GM12878 (cell line): ENCODE results near the gene HMBS. TPM values are rescaled to one million over a fixed set of nuclear protein-coding genes. Genes with fewer than 3 reads are reported as not detected.

Experiments
- BCL11A ChIP-seq: IDR thresholded peaks from 2 replicates; pipeline ENCODE4 v1.6.1; 2011; ENCODE audit warnings: low read depth, low read length
- CEBPB ChIP-seq, 2 experiments: fragments of 150-350 bp in 1 of 2; IDR thresholded peaks; 2 replicates each; pipeline ENCODE4 v1.6.1; 2012 to 2014; ENCODE audit warnings: low read depth in 2 of 2, low read length in 2 of 2, borderline replicate concordance in 1 of 2, inconsistent platforms in 1 of 2
- EED ChIP-seq: sonication (generic); IDR thresholded peaks from 2 replicates; pipeline ENCODE4 v1.6.1; 2016; ENCODE audit warnings: antibody characterized with exemption, low read depth
- GABPA ChIP-seq: IDR thresholded peaks from 2 replicates; pipeline ENCODE4 v1.6.1; 2014; ENCODE audit warnings: antibody characterized with exemption, low read depth, mild to moderate bottlenecking, inconsistent platforms
- HSF1 ChIP-seq: fragments of 150-350 bp; IDR thresholded peaks from 2 replicates; pipeline ENCODE4 v1.6.1; 2014; ENCODE audit warnings: mild to moderate bottlenecking, low read depth, low read length
- IKZF1 ChIP-seq: fragments of 450-650 bp; conservative IDR thresholded peaks from 2 replicates; pipeline ENCODE4 v1.6.1; 2017; ENCODE audit warnings: antibody characterized with exemption, mild to moderate bottlenecking
- MEF2B ChIP-seq: fragments of 450-650 bp; IDR thresholded peaks from 2 replicates; pipeline ENCODE4 v1.6.1; 2018; ENCODE audit warnings: mild to moderate bottlenecking, moderate library complexity; ENCODE audit not compliant: partially characterized antibody, poor library complexity, severe bottlenecking
- PKNOX1 ChIP-seq: fragments of 450-650 bp; IDR thresholded peaks from 2 replicates; pipeline ENCODE4 v1.6.1; 2016; ENCODE audit warnings: mild to moderate bottlenecking
- RELA ChIP-seq: fragments of 450-650 bp; IDR thresholded peaks from 2 replicates; pipeline ENCODE4 v1.8.0; 2014; ENCODE audit warnings: borderline replicate concordance; ENCODE audit not compliant: partially characterized antibody
- SIX5 ChIP-seq: IDR thresholded peaks from 2 replicates; pipeline ENCODE4 v1.6.1; 2011; ENCODE audit warnings: mild to moderate bottlenecking, low read depth, low read length, moderate library complexity; ENCODE audit not compliant: severe bottlenecking
- STAT1 ChIP-seq: fragments of 450-650 bp; conservative IDR thresholded peaks from 2 replicates; pipeline ENCODE4 v1.6.1; 2014; ENCODE audit warnings: antibody characterized with exemption, mild to moderate bottlenecking
- YBX1 ChIP-seq: fragments of 450-650 bp; IDR thresholded peaks from 2 replicates; pipeline ENCODE4 v1.6.1; 2016; ENCODE audit warnings: antibody characterized with exemption
- ZZZ3 ChIP-seq: IDR thresholded peaks from 2 replicates; pipeline ENCODE4 v1.6.1; 2011; ENCODE audit warnings: low read depth; ENCODE audit not compliant: control insufficient read depth, insufficient read length
- polyA plus RNA-seq, 11 experiments: library from polyadenylated mRNA; depleted of rRNA in 4 of 11; unstranded in 6 of 11; stranded (reverse) in 5 of 11; fragments of >200 nt; fragmentation: Nextera tagmentation in 4 of 11; fragmentation: Illumina TruSeq in 1 of 11; extraction: Ambion mirVana in 4 of 11; extraction: Trizol in 1 of 11; gene quantifications; 1 replicate in 1 of 11; 2 replicates in 10 of 11; pipeline versions ENCODE4 v1.2.1 to v1.2.3, GENCODE V29; 2011 to 2016; ENCODE audit warnings: inconsistent platforms in 2 of 11, missing spikeins in 2 of 11, low read depth in 1 of 11
- total RNA-seq, 4 experiments: library from RNA; depleted of rRNA in 3 of 4; stranded (reverse); fragments of >200 nt in 3 of 4; fragmentation: Illumina TruSeq in 1 of 4; extraction: Trizol in 1 of 4; gene quantifications; 2 replicates each; pipeline versions ENCODE4 v1.2.1 to v1.2.3, GENCODE V29; 2013 to 2021
- TF ChIP-seq, protein P1 (sequence below): IDR thresholded peaks from 2 replicates; pipeline ENCODE4 v1.6.1; 2011; ENCODE audit warnings: borderline replicate concordance, low read depth, mild to moderate bottlenecking, moderate library complexity, mixed read lengths, low read length; ENCODE audit not compliant: insufficient read depth; ENCODE audit errors: extremely low read length
- TF ChIP-seq, protein P2 (sequence below): fragments of 450-650 bp; formaldehyde crosslinking; IDR thresholded peaks from 2 replicates; pipeline ENCODE4 v1.4.0; 2022; ENCODE audit warnings: mild to moderate bottlenecking, moderate library complexity
- TF ChIP-seq, protein P3 (sequence below): fragments of 450-650 bp; IDR thresholded peaks from 2 replicates; pipeline ENCODE4 v1.6.1; 2017; ENCODE audit warnings: low read depth, mild to moderate bottlenecking, moderate library complexity

Gene HMBS
- total and polyA plus RNA-seq, 10 of the 15 experiments (the other 5 are each of a cell fraction or from before 2014, with no cell fraction given) = 17.7 to 96.7 (median 49.7) TPM

DNA sequence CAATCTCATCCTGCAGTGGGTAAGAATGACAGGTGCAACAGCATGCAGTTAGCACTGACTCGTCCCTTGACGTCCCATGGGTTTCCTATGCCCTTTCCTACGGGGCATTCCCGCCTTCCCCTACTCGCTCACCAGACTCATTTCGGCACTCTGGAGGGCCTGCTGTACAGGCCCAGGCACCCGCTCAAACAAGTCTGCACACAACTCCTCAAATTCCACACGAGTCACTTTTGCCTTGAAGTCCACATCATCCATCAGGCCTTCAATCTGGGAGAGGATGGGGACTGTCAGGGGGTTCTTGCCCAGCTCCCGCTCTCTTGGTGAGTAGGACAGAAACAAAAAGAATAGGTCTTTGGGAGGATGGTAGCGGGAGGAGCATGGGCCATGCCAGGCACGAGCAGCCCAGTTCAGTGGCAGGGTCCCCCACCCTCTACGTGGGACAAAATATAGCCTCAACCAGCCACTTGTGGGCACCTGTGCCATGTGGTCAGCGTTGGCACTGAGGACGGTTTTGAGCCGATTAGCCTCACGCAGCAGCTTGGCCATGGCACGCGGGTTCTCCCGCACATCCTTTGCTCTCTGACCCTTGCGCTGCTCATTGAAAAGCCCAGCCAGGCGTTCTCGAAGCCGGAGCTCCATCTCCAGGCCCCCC, 32.4 kb upstream of the HMBS start (continued):
- TF ChIP-seq, protein P1, sequence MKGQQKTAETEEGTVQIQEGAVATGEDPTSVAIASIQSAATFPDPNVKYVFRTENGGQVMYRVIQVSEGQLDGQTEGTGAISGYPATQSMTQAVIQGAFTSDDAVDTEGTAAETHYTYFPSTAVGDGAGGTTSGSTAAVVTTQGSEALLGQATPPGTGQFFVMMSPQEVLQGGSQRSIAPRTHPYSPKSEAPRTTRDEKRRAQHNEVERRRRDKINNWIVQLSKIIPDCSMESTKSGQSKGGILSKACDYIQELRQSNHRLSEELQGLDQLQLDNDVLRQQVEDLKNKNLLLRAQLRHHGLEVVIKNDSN = no peak
- TF ChIP-seq GABPA (no peak), PKNOX1 (peak; percentile 56; the same call in 1 of the 2 replicates), SIX5 (no peak), EED (peak; percentile 72; the same call in 1 of the 2 replicates), CEBPB (IDR thresholded peaks at IDR 0.05; ENCODE audit: borderline replicate concordance in 1 of 2, low read depth in 2 of 2, low read length in 2 of 2) (no peak), STAT1 (no peak), YBX1 (no peak), MEF2B (peak; percentile 24), BCL11A (no peak), ZZZ3 (no peak), HSF1 (no peak), IKZF1 (peak; percentile 47), RELA (peak; percentile 2)
- TF ChIP-seq, protein P2, sequence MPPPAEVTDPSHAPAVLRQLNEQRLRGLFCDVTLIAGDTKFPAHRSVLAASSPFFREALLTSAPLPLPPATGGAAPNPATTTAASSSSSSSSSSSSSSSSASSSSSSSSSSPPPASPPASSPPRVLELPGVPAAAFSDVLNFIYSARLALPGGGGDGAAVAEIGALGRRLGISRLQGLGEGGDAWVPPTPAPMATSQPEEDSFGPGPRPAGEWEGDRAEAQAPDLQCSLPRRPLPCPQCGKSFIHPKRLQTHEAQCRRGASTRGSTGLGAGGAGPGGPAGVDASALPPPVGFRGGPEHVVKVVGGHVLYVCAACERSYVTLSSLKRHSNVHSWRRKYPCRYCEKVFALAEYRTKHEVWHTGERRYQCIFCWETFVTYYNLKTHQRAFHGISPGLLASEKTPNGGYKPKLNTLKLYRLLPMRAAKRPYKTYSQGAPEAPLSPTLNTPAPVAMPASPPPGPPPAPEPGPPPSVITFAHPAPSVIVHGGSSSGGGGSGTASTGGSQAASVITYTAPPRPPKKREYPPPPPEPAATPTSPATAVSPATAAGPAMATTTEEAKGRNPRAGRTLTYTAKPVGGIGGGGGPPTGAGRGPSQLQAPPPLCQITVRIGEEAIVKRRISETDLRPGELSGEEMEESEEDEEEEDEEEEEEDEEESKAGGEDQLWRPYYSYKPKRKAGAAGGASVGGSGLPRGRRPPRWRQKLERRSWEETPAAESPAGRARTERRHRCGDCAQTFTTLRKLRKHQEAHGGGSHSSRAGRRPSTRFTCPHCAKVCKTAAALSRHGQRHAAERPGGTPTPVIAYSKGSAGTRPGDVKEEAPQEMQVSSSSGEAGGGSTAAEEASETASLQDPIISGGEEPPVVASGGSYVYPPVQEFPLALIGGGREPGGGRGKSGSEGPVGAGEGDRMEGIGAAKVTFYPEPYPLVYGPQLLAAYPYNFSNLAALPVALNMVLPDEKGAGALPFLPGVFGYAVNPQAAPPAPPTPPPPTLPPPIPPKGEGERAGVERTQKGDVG (CRISPR knock-in tag) = no peak
- TF ChIP-seq, protein P3, sequence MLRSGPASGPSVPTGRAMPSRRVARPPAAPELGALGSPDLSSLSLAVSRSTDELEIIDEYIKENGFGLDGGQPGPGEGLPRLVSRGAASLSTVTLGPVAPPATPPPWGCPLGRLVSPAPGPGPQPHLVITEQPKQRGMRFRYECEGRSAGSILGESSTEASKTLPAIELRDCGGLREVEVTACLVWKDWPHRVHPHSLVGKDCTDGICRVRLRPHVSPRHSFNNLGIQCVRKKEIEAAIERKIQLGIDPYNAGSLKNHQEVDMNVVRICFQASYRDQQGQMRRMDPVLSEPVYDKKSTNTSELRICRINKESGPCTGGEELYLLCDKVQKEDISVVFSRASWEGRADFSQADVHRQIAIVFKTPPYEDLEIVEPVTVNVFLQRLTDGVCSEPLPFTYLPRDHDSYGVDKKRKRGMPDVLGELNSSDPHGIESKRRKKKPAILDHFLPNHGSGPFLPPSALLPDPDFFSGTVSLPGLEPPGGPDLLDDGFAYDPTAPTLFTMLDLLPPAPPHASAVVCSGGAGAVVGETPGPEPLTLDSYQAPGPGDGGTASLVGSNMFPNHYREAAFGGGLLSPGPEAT = 0 out of 2 replicates have a peak, but pooled peaks have one; percentile 16
